WTC11 (cell line): Measurements from ENCODE around the gene TRIP12. TPM values are rescaled to one million over a fixed set of nuclear protein-coding genes. Genes with fewer than 3 reads are reported as not detected.

Experiments
- ATAC-seq: fragments of 200-7000 bp; cut with Tn5 transposase; 2 replicates; pipeline ENCODE4 v1.10.0; 2021; ENCODE audit warnings: mild to moderate bottlenecking, moderate library complexity
- Bru-seq: library from RNA; stranded (reverse); fragments of 400-500 nt; gene quantifications from one replicate; lab custom pipeline; 2021; lab: Mats Ljungman, UMichigan
- CTCF ChIA-PET: fragments of 300-600 bp; sonication (Branson Sonifier 250); formaldehyde crosslinking; loops from one replicate; lab custom pipeline; 2021; ENCODE audit warnings: antibody characterized with exemption; lab: Charles Lee
- POLR2A ChIA-PET: fragments of 350-600 bp; sonication (Branson Sonifier 250); formaldehyde crosslinking; loops from one replicate; lab custom pipeline; 2021; ENCODE audit warnings: antibody characterized with exemption; lab: Charles Lee
- DNase-seq: peaks from one replicate; pipeline ENCODE4 v3.0.0; 2021; ENCODE audit warnings: low spot score
- H3K27ac Mint-ChIP-seq: 2 replicates; pipeline ENCODE4 v1.8.0; 2021; ENCODE audit warnings: mixed read lengths
- H3K27me3 Mint-ChIP-seq: 2 replicates; pipeline ENCODE4 v1.8.0; 2021; ENCODE audit warnings: low read depth, mild to moderate bottlenecking, moderate library complexity, mixed read lengths
- H3K36me3 Mint-ChIP-seq: 2 replicates; pipeline ENCODE4 v1.8.0; 2021; ENCODE audit warnings: mixed read lengths
- H3K4me1 Mint-ChIP-seq: 2 replicates; pipeline ENCODE4 v1.8.0; 2022; ENCODE audit warnings: mixed read lengths
- H3K4me3 Mint-ChIP-seq: 2 replicates; pipeline ENCODE4 v1.8.0; 2021; ENCODE audit warnings: mild to moderate bottlenecking, moderate library complexity, mixed read lengths
- H3K9me3 Mint-ChIP-seq: 2 replicates; pipeline ENCODE4 v1.8.0; 2021; ENCODE audit warnings: mixed read lengths
- ETV6 ChIP-seq: sonication (generic); formaldehyde crosslinking; IDR thresholded peaks from 2 replicates; pipeline ENCODE4 v1.8.1; 2022; ENCODE audit warnings: mild to moderate bottlenecking, missing genetic modification reagents
- FOXJ3 ChIP-seq: sonication (generic); formaldehyde crosslinking; IDR thresholded peaks from 2 replicates; pipeline ENCODE4 v1.9.0; 2021; ENCODE audit warnings: missing genetic modification reagents, mild to moderate bottlenecking, borderline replicate concordance
- FOXK1 ChIP-seq: sonication (generic); formaldehyde crosslinking; IDR thresholded peaks from 2 replicates; pipeline ENCODE4 v1.8.0; 2022; ENCODE audit warnings: mild to moderate bottlenecking, moderate library complexity, missing genetic modification reagents
- KAT7 ChIP-seq: sonication (generic); formaldehyde crosslinking; IDR thresholded peaks from 2 replicates; pipeline ENCODE4 v1.8.1; 2023; ENCODE audit warnings: missing genetic modification reagents, mild to moderate bottlenecking, borderline replicate concordance
- MXD4 ChIP-seq: fragments of 250-450 bp; sonication (Bioruptor Pico); IDR thresholded peaks from 2 replicates; pipeline ENCODE4 v1.8.0; 2021; ENCODE audit warnings: mild to moderate bottlenecking, moderate library complexity, borderline replicate concordance
- NFE2L1 ChIP-seq: sonication (generic); formaldehyde crosslinking; IDR thresholded peaks from 2 replicates; pipeline ENCODE4 v1.8.1; 2023; ENCODE audit warnings: missing genetic modification reagents
- NR2C2 ChIP-seq: sonication (generic); formaldehyde crosslinking; IDR thresholded peaks from 2 replicates; pipeline ENCODE4 v1.8.0; 2022; ENCODE audit warnings: mild to moderate bottlenecking, missing genetic modification reagents
- SP1 ChIP-seq: sonication (generic); formaldehyde crosslinking; conservative IDR thresholded peaks from 2 replicates; pipeline ENCODE4 v1.8.1; 2022; ENCODE audit warnings: missing genetic modification reagents
- TEAD1 ChIP-seq: sonication (generic); formaldehyde crosslinking; IDR thresholded peaks from 2 replicates; pipeline ENCODE4 v1.8.0; 2022; ENCODE audit warnings: mild to moderate bottlenecking, missing genetic modification reagents
- ZNF671 ChIP-seq: fragments of 250-450 bp; sonication (Bioruptor Pico); IDR thresholded peaks from 2 replicates; pipeline ENCODE4 v1.8.0; 2021; ENCODE audit warnings: mild to moderate bottlenecking
- long read RNA-seq, 3 experiments: library from RNA in 1 of 3; library from capped mRNA in 1 of 3; library from polyadenylated mRNA in 1 of 3; unstranded in 2 of 3; stranded (forward) in 1 of 3; transcript quantifications; one replicate each; pipeline ENCODE4 v2.0.0, GENCODE V29; 2021
- total RNA-seq: library from RNA; stranded (reverse); gene quantifications from 3 replicates; pipeline ENCODE4 v1.2.3, GENCODE V29; 2021
- TF ChIP-seq, protein P1 (sequence below): sonication (generic); formaldehyde crosslinking; IDR thresholded peaks from 2 replicates; pipeline ENCODE4 v1.8.1; 2023; ENCODE audit warnings: mild to moderate bottlenecking, moderate library complexity, missing genetic modification reagents
- TF ChIP-seq, protein P2 (sequence below): sonication (generic); formaldehyde crosslinking; IDR thresholded peaks from 2 replicates; pipeline ENCODE4 v1.8.0; 2022; ENCODE audit warnings: mild to moderate bottlenecking, missing genetic modification reagents
- TF ChIP-seq, protein P3 (sequence below): sonication (generic); formaldehyde crosslinking; IDR thresholded peaks from 2 replicates; pipeline ENCODE4 v1.8.1; 2023; ENCODE audit warnings: mild to moderate bottlenecking, missing genetic modification reagents, borderline replicate concordance
- TF ChIP-seq, protein P4 (sequence below): sonication (generic); formaldehyde crosslinking; IDR thresholded peaks from 2 replicates; pipeline ENCODE4 v1.8.0; 2023; ENCODE audit warnings: missing genetic modification reagents, mild to moderate bottlenecking, borderline replicate concordance

The TRIP12 gene
- total RNA-seq (146 to 152 TPM (median 149 TPM) in 3 replicates), Bru-seq, nascent RNA (percentile 85 among the genes with signal in this experiment)
- long read RNA-seq, experiment 1, full-length matches to known transcripts, result 5 of 279 reads
- long read RNA-seq, experiment 1, partial matches to known transcripts, result 124 of 279 reads
- long read RNA-seq, experiment 1, other reads (novel, unspliced or antisense), result 150 of 279 reads
- long read RNA-seq, experiment 2, full-length matches to known transcripts, result 1 of 98 reads
- long read RNA-seq, experiment 2, partial matches to known transcripts, result 40 of 98 reads
- long read RNA-seq, experiment 2, other reads (novel, unspliced or antisense), result 57 of 98 reads
- long read RNA-seq, experiment 3, partial matches to known transcripts, result 4 of 4 reads
- long read RNA-seq, experiment 3, other reads (novel, unspliced or antisense), result 0 of 4 reads

DNA sequence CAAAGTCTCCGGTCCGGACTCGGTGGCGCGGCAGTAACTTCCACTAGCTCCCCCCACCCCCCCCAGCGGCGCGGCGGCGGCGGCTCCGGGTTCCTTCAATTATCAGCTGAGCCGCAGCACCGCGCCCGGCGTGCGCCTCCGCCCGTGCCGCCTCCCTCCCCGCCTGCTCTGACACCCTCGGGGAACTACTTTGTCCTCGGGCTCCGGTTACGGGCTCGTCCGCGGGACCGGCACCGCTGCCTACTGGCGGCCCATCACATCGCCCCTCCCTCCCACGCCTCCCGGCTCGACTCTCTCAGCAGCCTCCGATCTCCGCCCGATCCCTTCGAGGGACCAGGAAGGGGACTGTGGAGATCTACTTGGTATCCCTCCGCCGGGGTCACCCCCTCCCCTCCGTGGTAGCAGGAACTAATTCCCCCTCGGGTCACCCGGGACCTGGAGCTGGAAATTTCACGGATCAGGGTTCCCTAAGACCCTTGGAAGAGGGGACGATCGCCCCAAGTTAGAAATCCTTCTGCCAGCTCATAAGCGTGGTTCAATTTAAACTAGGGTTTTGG lies at the start of gene TRIP12:
Gene TRIP12, minus strand, starts transcription at position 118 of the 557 bp plus-strand sequence. CDS start 41,930 bp downstream, outside the sequence.
- Mint-ChIP-seq H3K4me3 (peak within 1 kb of the TSS; percentile 97), H3K27ac (peak within 1 kb of the TSS; percentile 96), H3K27me3 (no peaks in the 10 kb centered on the region), H3K9me3 (no peaks in the 10 kb centered on the region), H3K4me1 (peaks cover 11% of the 10 kb centered on the region), H3K36me3 (peaks cover 8% of the 10 kb centered on the region)
- peak; percentile 71; the same call in 1 of the 2 replicates for TF ChIP-seq NR2C2 (CRISPR knock-in tag)
- no peak for TF ChIP-seq MXD4 (CRISPR knock-in tag)
- TF ChIP-seq, protein P1, sequence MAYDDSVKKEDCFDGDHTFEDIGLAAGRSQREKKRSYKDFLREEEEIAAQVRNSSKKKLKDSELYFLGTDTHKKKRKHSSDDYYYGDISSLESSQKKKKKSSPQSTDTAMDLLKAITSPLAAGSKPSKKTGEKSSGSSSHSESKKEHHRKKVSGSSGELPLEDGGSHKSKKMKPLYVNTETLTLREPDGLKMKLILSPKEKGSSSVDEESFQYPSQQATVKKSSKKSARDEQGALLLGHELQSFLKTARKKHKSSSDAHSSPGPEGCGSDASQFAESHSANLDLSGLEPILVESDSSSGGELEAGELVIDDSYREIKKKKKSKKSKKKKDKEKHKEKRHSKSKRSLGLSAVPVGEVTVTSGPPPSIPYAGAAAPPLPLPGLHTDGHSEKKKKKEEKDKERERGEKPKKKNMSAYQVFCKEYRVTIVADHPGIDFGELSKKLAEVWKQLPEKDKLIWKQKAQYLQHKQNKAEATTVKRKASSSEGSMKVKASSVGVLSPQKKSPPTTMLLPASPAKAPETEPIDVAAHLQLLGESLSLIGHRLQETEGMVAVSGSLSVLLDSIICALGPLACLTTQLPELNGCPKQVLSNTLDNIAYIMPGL (CRISPR knock-in tag), result peak; percentile 41; the same call in 1 of the 2 replicates
- peak; percentile 78 for TF ChIP-seq ETV6 (CRISPR knock-in tag)
- no peak for TF ChIP-seq KAT7 (CRISPR knock-in tag)
- TF ChIP-seq, protein P2, sequence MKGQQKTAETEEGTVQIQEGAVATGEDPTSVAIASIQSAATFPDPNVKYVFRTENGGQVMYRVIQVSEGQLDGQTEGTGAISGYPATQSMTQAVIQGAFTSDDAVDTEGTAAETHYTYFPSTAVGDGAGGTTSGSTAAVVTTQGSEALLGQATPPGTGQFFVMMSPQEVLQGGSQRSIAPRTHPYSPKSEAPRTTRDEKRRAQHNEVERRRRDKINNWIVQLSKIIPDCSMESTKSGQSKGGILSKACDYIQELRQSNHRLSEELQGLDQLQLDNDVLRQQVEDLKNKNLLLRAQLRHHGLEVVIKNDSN, result peak; percentile 54; the same call in 1 of the 2 replicates
- peak; percentile 80; the same call in 1 of the 2 replicates for TF ChIP-seq SP1 (CRISPR knock-in tag)
- TF ChIP-seq, protein P3, sequence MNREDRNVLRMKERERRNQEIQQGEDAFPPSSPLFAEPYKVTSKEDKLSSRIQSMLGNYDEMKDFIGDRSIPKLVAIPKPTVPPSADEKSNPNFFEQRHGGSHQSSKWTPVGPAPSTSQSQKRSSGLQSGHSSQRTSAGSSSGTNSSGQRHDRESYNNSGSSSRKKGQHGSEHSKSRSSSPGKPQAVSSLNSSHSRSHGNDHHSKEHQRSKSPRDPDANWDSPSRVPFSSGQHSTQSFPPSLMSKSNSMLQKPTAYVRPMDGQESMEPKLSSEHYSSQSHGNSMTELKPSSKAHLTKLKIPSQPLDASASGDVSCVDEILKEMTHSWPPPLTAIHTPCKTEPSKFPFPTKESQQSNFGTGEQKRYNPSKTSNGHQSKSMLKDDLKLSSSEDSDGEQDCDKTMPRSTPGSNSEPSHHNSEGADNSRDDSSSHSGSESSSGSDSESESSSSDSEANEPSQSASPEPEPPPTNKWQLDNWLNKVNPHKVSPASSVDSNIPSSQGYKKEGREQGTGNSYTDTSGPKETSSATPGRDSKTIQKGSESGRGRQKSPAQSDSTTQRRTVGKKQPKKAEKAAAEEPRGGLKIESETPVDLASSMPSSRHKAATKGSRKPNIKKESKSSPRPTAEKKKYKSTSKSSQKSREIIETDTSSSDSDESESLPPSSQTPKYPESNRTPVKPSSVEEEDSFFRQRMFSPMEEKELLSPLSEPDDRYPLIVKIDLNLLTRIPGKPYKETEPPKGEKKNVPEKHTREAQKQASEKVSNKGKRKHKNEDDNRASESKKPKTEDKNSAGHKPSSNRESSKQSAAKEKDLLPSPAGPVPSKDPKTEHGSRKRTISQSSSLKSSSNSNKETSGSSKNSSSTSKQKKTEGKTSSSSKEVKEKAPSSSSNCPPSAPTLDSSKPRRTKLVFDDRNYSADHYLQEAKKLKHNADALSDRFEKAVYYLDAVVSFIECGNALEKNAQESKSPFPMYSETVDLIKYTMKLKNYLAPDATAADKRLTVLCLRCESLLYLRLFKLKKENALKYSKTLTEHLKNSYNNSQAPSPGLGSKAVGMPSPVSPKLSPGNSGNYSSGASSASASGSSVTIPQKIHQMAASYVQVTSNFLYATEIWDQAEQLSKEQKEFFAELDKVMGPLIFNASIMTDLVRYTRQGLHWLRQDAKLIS, result no peak
- TF ChIP-seq NFE2L1 (CRISPR knock-in tag), result 0 out of 2 replicates have a peak, but pooled peaks have one; percentile 18
- 0 out of 2 replicates have a peak, but pooled peaks have one; percentile 39 for TF ChIP-seq TEAD1 (CRISPR knock-in tag)
- TF ChIP-seq, protein P4, sequence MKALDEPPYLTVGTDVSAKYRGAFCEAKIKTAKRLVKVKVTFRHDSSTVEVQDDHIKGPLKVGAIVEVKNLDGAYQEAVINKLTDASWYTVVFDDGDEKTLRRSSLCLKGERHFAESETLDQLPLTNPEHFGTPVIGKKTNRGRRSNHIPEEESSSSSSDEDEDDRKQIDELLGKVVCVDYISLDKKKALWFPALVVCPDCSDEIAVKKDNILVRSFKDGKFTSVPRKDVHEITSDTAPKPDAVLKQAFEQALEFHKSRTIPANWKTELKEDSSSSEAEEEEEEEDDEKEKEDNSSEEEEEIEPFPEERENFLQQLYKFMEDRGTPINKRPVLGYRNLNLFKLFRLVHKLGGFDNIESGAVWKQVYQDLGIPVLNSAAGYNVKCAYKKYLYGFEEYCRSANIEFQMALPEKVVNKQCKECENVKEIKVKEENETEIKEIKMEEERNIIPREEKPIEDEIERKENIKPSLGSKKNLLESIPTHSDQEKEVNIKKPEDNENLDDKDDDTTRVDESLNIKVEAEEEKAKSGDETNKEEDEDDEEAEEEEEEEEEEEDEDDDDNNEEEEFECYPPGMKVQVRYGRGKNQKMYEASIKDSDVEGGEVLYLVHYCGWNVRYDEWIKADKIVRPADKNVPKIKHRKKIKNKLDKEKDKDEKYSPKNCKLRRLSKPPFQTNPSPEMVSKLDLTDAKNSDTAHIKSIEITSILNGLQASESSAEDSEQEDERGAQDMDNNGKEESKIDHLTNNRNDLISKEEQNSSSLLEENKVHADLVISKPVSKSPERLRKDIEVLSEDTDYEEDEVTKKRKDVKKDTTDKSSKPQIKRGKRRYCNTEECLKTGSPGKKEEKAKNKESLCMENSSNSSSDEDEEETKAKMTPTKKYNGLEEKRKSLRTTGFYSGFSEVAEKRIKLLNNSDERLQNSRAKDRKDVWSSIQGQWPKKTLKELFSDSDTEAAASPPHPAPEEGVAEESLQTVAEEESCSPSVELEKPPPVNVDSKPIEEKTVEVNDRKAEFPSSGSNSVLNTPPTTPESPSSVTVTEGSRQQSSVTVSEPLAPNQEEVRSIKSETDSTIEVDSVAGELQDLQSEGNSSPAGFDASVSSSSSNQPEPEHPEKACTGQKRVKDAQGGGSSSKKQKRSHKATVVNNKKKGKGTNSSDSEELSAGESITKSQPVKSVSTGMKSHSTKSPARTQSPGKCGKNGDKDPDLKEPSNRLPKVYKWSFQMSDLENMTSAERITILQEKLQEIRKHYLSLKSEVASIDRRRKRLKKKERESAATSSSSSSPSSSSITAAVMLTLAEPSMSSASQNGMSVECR, result peak; percentile 73; the same call in 1 of the 2 replicates
- no peak for TF ChIP-seq FOXJ3 (CRISPR knock-in tag)
- TF ChIP-seq ZNF671 (CRISPR knock-in tag), result no peak
- TF ChIP-seq FOXK1 (CRISPR knock-in tag), result peak; percentile 58; the same call in 1 of the 2 replicates
- peak; percentile 90 for ATAC-seq
- peak; percentile 90 for DNase-seq
- ChIA-PET CTCF (interaction anchor here (0.9 to 2.0 kb wide), 3 partner anchors 11 to 145 kb away, joined by 4 to 10 read pairs (median 5); no protein-coding TSS in a partner anchor), POLR2A (interaction anchor here (0.6 to 0.7 kb wide), 2 partner anchors 22 to 26 kb away, joined by 3 read pairs; no protein-coding TSS in a partner anchor)
